ENCODE results near the gene PTGS2.
A peak's percentile ranks its signal among the peaks of the same experiment; 100 is the strongest.

The PTGS2 gene

GRCh38 chr1:186626356-186626932 lies 53.8 kb downstream of the PTGS2 start:
- no peaks in the 10 kb centered on the region for H3K79me2 ChIP-seq (ENCODE audit: insufficient read depth, low read length)
- H3K27me3 ChIP-seq (ENCODE audit: low read length), result no peaks in the 10 kb centered on the region
- H3K27ac ChIP-seq (ENCODE audit: low read depth, low read length), result no peak overlapping the region
- peak overlapping the region; percentile 24 for H3K4me2 ChIP-seq (ENCODE audit: low read depth, low read length, poor library complexity, severe bottlenecking)
- TF ChIP-seq, protein P1, sequence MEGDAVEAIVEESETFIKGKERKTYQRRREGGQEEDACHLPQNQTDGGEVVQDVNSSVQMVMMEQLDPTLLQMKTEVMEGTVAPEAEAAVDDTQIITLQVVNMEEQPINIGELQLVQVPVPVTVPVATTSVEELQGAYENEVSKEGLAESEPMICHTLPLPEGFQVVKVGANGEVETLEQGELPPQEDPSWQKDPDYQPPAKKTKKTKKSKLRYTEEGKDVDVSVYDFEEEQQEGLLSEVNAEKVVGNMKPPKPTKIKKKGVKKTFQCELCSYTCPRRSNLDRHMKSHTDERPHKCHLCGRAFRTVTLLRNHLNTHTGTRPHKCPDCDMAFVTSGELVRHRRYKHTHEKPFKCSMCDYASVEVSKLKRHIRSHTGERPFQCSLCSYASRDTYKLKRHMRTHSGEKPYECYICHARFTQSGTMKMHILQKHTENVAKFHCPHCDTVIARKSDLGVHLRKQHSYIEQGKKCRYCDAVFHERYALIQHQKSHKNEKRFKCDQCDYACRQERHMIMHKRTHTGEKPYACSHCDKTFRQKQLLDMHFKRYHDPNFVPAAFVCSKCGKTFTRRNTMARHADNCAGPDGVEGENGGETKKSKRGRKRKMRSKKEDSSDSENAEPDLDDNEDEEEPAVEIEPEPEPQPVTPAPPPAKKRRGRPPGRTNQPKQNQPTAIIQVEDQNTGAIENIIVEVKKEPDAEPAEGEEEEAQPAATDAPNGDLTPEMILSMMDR (IDR thresholded peaks at IDR 0.05; ENCODE audit: insufficient read depth, low read length, poor library complexity, severe bottlenecking), result no peak
- TF ChIP-seq EZH2phosphoT487 (conservative IDR thresholded peaks at IDR 0.05; ENCODE audit: low read length), result no peak
- no peaks in the 10 kb centered on the region for H3F3A ChIP-seq (ENCODE audit: insufficient read depth)
- H4K20me1 ChIP-seq (ENCODE audit: low read depth, low read length), result no peaks in the 10 kb centered on the region
- no peaks in the 10 kb centered on the region for H3K9me3 ChIP-seq (ENCODE audit: insufficient read depth, low read length)
- no peak overlapping the region for H2AFZ ChIP-seq (ENCODE audit: low read depth, low read length, severe bottlenecking)
- H3K9me2 ChIP-seq (replicated peaks; ENCODE audit: insufficient read depth, low read length), result no peaks in the 10 kb centered on the region
- no peaks in the 10 kb centered on the region for H3K36me3 ChIP-seq (ENCODE audit: low read length)
- H3K4me3 ChIP-seq (ENCODE audit: insufficient read depth, low read length, poor library complexity, severe bottlenecking), result no peak overlapping the region
- no peak overlapping the region for H3K9ac ChIP-seq (ENCODE audit: low read length)

DNA sequence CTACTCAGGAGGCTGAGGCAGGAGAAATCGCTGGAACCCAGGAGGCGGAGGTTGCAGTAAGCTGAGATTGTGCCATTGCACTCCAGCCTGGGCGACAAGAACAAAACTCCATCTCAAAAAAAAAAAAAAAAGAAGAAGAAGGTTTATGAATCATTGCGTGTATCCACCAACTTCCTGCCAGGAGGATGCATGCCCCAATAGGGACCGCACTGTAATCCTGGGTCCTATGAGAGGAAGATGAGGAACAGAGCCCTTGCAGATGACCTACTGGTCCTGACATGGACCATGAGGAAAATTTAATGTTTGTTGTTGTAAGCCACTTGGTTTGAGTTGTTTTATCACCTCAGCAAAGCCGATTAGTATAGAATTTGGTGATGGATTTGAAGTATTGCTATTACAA lies 56.7 kb downstream of the PTGS2 start:
- no peaks in the 10 kb centered on the region for H3K36me3 ChIP-seq (ENCODE audit: low read length)
- no peak for TF ChIP-seq EZH2phosphoT487 (conservative IDR thresholded peaks at IDR 0.05; ENCODE audit: low read length)
- TF ChIP-seq, protein P1 (IDR thresholded peaks at IDR 0.05; ENCODE audit: insufficient read depth, low read length, poor library complexity, severe bottlenecking), result no peak

More for the DNA sequence above, 56.7 kb downstream of the PTGS2 start:
- no peaks in the 10 kb centered on the region for H3K27me3 ChIP-seq (ENCODE audit: low read length)
- no peak overlapping the region for H2AFZ ChIP-seq (ENCODE audit: low read depth, low read length, severe bottlenecking)
- H3K79me2 ChIP-seq (ENCODE audit: insufficient read depth, low read length), result no peaks in the 10 kb centered on the region
- no peak overlapping the region for H3K4me2 ChIP-seq (ENCODE audit: low read depth, low read length, poor library complexity, severe bottlenecking)
- H3K27ac ChIP-seq (ENCODE audit: low read depth, low read length), result no peak overlapping the region
- H3K9ac ChIP-seq (ENCODE audit: low read length), result no peak overlapping the region
- no peaks in the 10 kb centered on the region for H3F3A ChIP-seq (ENCODE audit: insufficient read depth)
- H3K4me3 ChIP-seq (ENCODE audit: insufficient read depth, low read length, poor library complexity, severe bottlenecking), result no peak overlapping the region
- no peaks in the 10 kb centered on the region for H3K9me2 ChIP-seq (replicated peaks; ENCODE audit: insufficient read depth, low read length)
- no peaks in the 10 kb centered on the region for H3K9me3 ChIP-seq (ENCODE audit: insufficient read depth, low read length)
- no peaks in the 10 kb centered on the region for H4K20me1 ChIP-seq (ENCODE audit: low read depth, low read length)
